KMS-11 (cell line): ENCODE data around the gene ABO.
A peak's percentile ranks its signal among the peaks of the same experiment; 100 is the strongest.
"Not testable (repeated sequence)": the region's sequence is repeated elsewhere in the genome, so short reads cannot be mapped to it uniquely, and the experiment has no call there.

Source experiments
- H2AFZ ChIP-seq: fragments of 200-600 bp; sonication (generic); 2 replicates; pipeline ENCODE4 v1.6.1; 2016; ENCODE audit warnings: antibody characterized with exemption, mixed run types, low read depth
- H3K27ac ChIP-seq: fragments of 200-600 bp; sonication (generic); 2 replicates; pipeline ENCODE4 v1.6.1; 2016; ENCODE audit warnings: mild to moderate bottlenecking, mixed run types
- H3K27me3 ChIP-seq: fragments of 200-600 bp; sonication (generic); 2 replicates; pipeline ENCODE4 v1.6.1; 2017; ENCODE audit warnings: mild to moderate bottlenecking, low read depth, mixed run types, moderate library complexity; ENCODE audit not compliant: insufficient read depth
- H3K36me3 ChIP-seq: fragments of 200-600 bp; sonication (generic); 2 replicates; pipeline ENCODE4 v1.6.1; 2017; ENCODE audit warnings: mild to moderate bottlenecking, mixed run types; ENCODE audit not compliant: insufficient read depth
- H3K4me1 ChIP-seq: fragments of 200-600 bp; sonication (generic); 2 replicates; pipeline ENCODE4 v1.6.1; 2016; ENCODE audit warnings: mild to moderate bottlenecking, low read depth, mixed run types; ENCODE audit not compliant: poor library complexity, severe bottlenecking
- H3K4me2 ChIP-seq: fragments of 200-600 bp; sonication (generic); 2 replicates; pipeline ENCODE4 v1.7.0; 2016; ENCODE audit warnings: mild to moderate bottlenecking, mixed run types
- H3K4me3 ChIP-seq: fragments of 200-600 bp; sonication (generic); IDR thresholded peaks from 2 replicates; pipeline ENCODE4 v1.6.1; 2017; ENCODE audit warnings: low read depth, low read length, mixed read lengths; ENCODE audit not compliant: insufficient read depth
- H3K79me2 ChIP-seq: fragments of 200-600 bp; sonication (generic); 2 replicates; pipeline ENCODE4 v1.6.1; 2016; ENCODE audit warnings: low read depth, mixed run types; ENCODE audit not compliant: insufficient read depth
- H3K9ac ChIP-seq: fragments of 200-600 bp; sonication (generic); 2 replicates; pipeline ENCODE4 v1.6.1; 2016; ENCODE audit warnings: mild to moderate bottlenecking, mixed run types
- H4K20me1 ChIP-seq: fragments of 200-600 bp; sonication (generic); 2 replicates; pipeline ENCODE4 v1.6.1; 2016; ENCODE audit warnings: mild to moderate bottlenecking, mixed run types; ENCODE audit not compliant: insufficient read depth
- CTCF ChIP-seq: fragments of 200-600 bp; sonication (generic); conservative IDR thresholded peaks from 2 replicates; pipeline ENCODE4 v1.6.1; 2017; ENCODE audit warnings: low read depth, mild to moderate bottlenecking, antibody characterized with exemption, low read length, moderate library complexity, mixed read lengths

The ABO gene

GRCh38 chr9:133239533-133240090 lies 35.4 kb downstream of the ABO start:
- no peak for TF ChIP-seq CTCF
- Histone ChIP-seq H4K20me1 (no peaks in the 10 kb centered on the region), H3K36me3 (no peaks in the 10 kb centered on the region), H2AFZ (no peak overlapping the region), H3K4me3 (no peak overlapping the region), H3K4me2 (no peak overlapping the region), H3K79me2 (no peaks in the 10 kb centered on the region), H3K27ac (no peak overlapping the region), H3K27me3 (peaks cover 64% of the 10 kb centered on the region), H3K4me1 (no peaks in the 10 kb centered on the region), H3K9ac (no peak overlapping the region)

GRCh38 chr9:133238851-133239532 lies 36.0 kb downstream of the ABO start:
- Histone ChIP-seq H3K9ac (no peak overlapping the region), H3K4me1 (no peaks in the 10 kb centered on the region), H3K27me3 (peaks cover 64% of the 10 kb centered on the region), H2AFZ (no peak overlapping the region), H3K4me2 (no peak overlapping the region), H3K27ac (no peak overlapping the region), H3K79me2 (no peaks in the 10 kb centered on the region), H4K20me1 (no peaks in the 10 kb centered on the region), H3K36me3 (no peaks in the 10 kb centered on the region), H3K4me3 (no peak overlapping the region)
- peak; percentile 28; the same call in 1 of the 2 replicates for TF ChIP-seq CTCF

- Histone ChIP-seq H4K20me1 (no peaks in the 10 kb centered on the region), H3K27me3 (peaks cover 60% of the 10 kb centered on the region), H2AFZ (no peak overlapping the region), H3K36me3 (no peaks in the 10 kb centered on the region), H3K27ac (no peak overlapping the region), H3K4me1 (no peaks in the 10 kb centered on the region), H3K4me3 (no peak overlapping the region), H3K79me2 (no peaks in the 10 kb centered on the region), H3K9ac (no peak overlapping the region), H3K4me2 (no peak overlapping the region)
- no peak for TF ChIP-seq CTCF
These were observed 36.6 kb downstream of the ABO start for GRCh38 chr9:133238272-133238850.

- Histone ChIP-seq H3K27ac (no peak overlapping the region), H3K27me3 (peaks cover 52% of the 10 kb centered on the region), H3K36me3 (no peaks in the 10 kb centered on the region), H3K9ac (no peak overlapping the region), H3K4me3 (no peak overlapping the region), H3K4me2 (no peak overlapping the region), H3K79me2 (no peaks in the 10 kb centered on the region), H2AFZ (no peak overlapping the region), H4K20me1 (no peaks in the 10 kb centered on the region), H3K4me1 (no peaks in the 10 kb centered on the region)
- TF ChIP-seq CTCF = no peak
These were observed 37.8 kb downstream of the ABO start for GRCh38 chr9:133237035-133237731.

- H3K27me3 ChIP-seq = peaks cover 53% of the 10 kb centered on the region
- not testable (repeated sequence) for H3K4me2 ChIP-seq, H3K4me3 ChIP-seq, H3K36me3 ChIP-seq, H3K9ac ChIP-seq, H3K4me1 ChIP-seq, H4K20me1 ChIP-seq, H2AFZ ChIP-seq, H3K27ac ChIP-seq, H3K79me2 ChIP-seq
These were observed 38.5 kb downstream of the ABO start for GRCh38 chr9:133236291-133237034.
